ENCODE data around the gene GPC3. TPM values are rescaled to one million over a fixed set of nuclear protein-coding genes. Genes with fewer than 3 reads are reported as not detected.

The GPC3 gene
- polyA plus RNA-seq, 3 donors: not detected

DNA sequence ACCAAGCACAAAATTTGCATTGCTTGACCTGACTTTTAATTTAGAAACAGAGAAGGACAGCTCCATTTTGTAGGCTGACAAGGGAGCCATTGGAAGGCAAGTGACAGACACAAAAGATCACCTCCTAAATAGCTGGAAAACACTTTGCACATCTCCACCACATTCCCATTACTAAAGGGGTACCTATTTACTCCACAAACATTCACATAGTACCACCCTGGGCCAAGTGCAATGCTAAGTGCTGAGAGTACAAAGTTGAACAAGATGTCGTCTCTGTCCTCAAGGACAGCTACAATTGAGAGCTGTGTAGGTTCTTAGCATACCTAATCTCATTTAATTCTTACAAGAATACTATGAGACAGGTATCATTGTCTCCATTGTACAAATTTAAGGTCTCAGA, 417.3 kb downstream of the GPC3 start:
- Histone ChIP-seq H2AFZ (ENCODE audit: insufficient read depth, low read depth, low read length, poor library complexity, severe bottlenecking) (no peak overlapping the region), H4K20me1 (ENCODE audit: insufficient read depth, low read length) (no peaks in the 10 kb centered on the region), H3K27me3 (ENCODE audit: control insufficient read depth in 2 of 2, insufficient read depth in 2 of 2, low read length in 2 of 2) (peaks cover 0 to 2% of the 10 kb centered on the region in 2 donors), H3K9me3 (replicated peaks in 1 of 2; ENCODE audit: control insufficient read depth in 1 of 2, insufficient read depth in 1 of 2, low read length in 2 of 2) (peaks cover 0 to 4% of the 10 kb centered on the region in 2 donors), H3K9ac (ENCODE audit: insufficient read depth, low read length, poor library complexity, severe bottlenecking) (no peak overlapping the region), H3K4me3 (replicated peaks in 1 of 3; ENCODE audit: low read depth in 2 of 3, low read length in 3 of 3) (no peak overlapping the region), H3K79me2 (ENCODE audit: insufficient read depth, low read length) (no peaks in the 10 kb centered on the region), H3K27ac (ENCODE audit: low read depth in 1 of 2, low read length in 2 of 2) (no peak overlapping the region), H3K4me1 (ENCODE audit: control insufficient read depth in 1 of 2, insufficient read depth in 2 of 2, low read length in 2 of 2) (no peaks in the 10 kb centered on the region), H3K4me2 (replicated peaks; ENCODE audit: extremely low read depth, low read length, poor library complexity, severe bottlenecking) (no peak overlapping the region), H3K36me3 (replicated peaks in 1 of 2; ENCODE audit: control insufficient read depth in 1 of 2, insufficient read depth in 2 of 2, low read length in 2 of 2) (no peaks in the 10 kb centered on the region)
- WGBS (ENCODE audit: insufficient coverage): no CpG with 5 or more reads among the region's 1 CpG
- peaks cover 0 to 1% (median 0%) of the 10 kb centered on the region in 3 donors for H3K27me3 Mint-ChIP-seq (ENCODE audit: low read depth in 3 of 3)
- intact Hi-C loops (cut with micrococcal nuclease): no loop called here
- H3K9me3 Mint-ChIP-seq: peaks cover 0 to 13% (median 9%) of the 10 kb centered on the region in 7 donors
- no peaks in the 10 kb centered on the region for H3K4me1 Mint-ChIP-seq
- no peak for DNase-seq
- H3K27ac Mint-ChIP-seq: no peak overlapping the region
- TF ChIP-seq, protein P1, sequence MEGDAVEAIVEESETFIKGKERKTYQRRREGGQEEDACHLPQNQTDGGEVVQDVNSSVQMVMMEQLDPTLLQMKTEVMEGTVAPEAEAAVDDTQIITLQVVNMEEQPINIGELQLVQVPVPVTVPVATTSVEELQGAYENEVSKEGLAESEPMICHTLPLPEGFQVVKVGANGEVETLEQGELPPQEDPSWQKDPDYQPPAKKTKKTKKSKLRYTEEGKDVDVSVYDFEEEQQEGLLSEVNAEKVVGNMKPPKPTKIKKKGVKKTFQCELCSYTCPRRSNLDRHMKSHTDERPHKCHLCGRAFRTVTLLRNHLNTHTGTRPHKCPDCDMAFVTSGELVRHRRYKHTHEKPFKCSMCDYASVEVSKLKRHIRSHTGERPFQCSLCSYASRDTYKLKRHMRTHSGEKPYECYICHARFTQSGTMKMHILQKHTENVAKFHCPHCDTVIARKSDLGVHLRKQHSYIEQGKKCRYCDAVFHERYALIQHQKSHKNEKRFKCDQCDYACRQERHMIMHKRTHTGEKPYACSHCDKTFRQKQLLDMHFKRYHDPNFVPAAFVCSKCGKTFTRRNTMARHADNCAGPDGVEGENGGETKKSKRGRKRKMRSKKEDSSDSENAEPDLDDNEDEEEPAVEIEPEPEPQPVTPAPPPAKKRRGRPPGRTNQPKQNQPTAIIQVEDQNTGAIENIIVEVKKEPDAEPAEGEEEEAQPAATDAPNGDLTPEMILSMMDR (IDR thresholded peaks at IDR 0.05): no peak
- H3K36me3 Mint-ChIP-seq: no peaks in the 10 kb centered on the region
- H3K4me3 Mint-ChIP-seq: no peak overlapping the region

DNA sequence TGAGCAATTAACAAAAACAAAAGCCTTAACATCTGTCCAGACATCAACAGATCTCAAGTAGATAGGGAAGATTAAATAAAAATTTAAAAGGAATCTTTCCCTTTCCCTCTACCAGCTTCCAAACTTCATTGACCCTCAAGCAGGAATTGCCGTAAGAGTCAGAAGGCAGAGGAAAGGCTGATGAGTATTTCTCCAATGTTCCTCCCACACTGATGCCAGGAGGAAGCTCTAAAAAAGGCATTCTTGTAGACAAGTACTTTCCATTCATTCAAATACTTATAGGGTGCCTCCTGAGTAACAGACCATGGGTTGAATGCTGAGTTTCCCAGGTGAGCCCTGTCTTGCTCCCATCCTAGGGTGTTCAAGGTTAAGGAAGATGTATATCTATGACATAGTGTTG, 418.5 kb downstream of the GPC3 start:
- H3K36me3 Mint-ChIP-seq: no peaks in the 10 kb centered on the region
- Histone ChIP-seq H3K9ac (ENCODE audit: insufficient read depth, low read length, poor library complexity, severe bottlenecking) (no peak overlapping the region), H3K4me1 (ENCODE audit: control insufficient read depth in 1 of 2, insufficient read depth in 2 of 2, low read length in 2 of 2) (no peaks in the 10 kb centered on the region), H3K36me3 (replicated peaks in 1 of 2; ENCODE audit: control insufficient read depth in 1 of 2, insufficient read depth in 2 of 2, low read length in 2 of 2) (no peaks in the 10 kb centered on the region), H3K4me2 (replicated peaks; ENCODE audit: extremely low read depth, low read length, poor library complexity, severe bottlenecking) (no peak overlapping the region), H3K79me2 (ENCODE audit: insufficient read depth, low read length) (no peaks in the 10 kb centered on the region), H3K27me3 (ENCODE audit: control insufficient read depth in 2 of 2, insufficient read depth in 2 of 2, low read length in 2 of 2) (peaks cover 0 to 2% of the 10 kb centered on the region in 2 donors), H3K9me3 (replicated peaks in 1 of 2; ENCODE audit: control insufficient read depth in 1 of 2, insufficient read depth in 1 of 2, low read length in 2 of 2) (no peaks in the 10 kb centered on the region), H4K20me1 (ENCODE audit: insufficient read depth, low read length) (no peaks in the 10 kb centered on the region), H3K4me3 (replicated peaks in 1 of 3; ENCODE audit: low read depth in 2 of 3, low read length in 3 of 3) (no peak overlapping the region), H3K27ac (ENCODE audit: low read depth in 1 of 2, low read length in 2 of 2) (no peak overlapping the region), H2AFZ (ENCODE audit: insufficient read depth, low read depth, low read length, poor library complexity, severe bottlenecking) (no peak overlapping the region)
- TF ChIP-seq, protein P1 (IDR thresholded peaks at IDR 0.05): no peak
- intact Hi-C loops (cut with micrococcal nuclease): no loop called here
- no peak overlapping the region for H3K27ac Mint-ChIP-seq
- peaks cover 0 to 12% (median 1%) of the 10 kb centered on the region in 7 donors for H3K9me3 Mint-ChIP-seq
- H3K4me3 Mint-ChIP-seq: no peak overlapping the region
- H3K27me3 Mint-ChIP-seq (ENCODE audit: low read depth in 3 of 3): no peaks in the 10 kb centered on the region
- H3K4me1 Mint-ChIP-seq: no peaks in the 10 kb centered on the region
- DNase-seq: no peak
- no CpG with 5 or more reads among the region's 1 CpG for WGBS (ENCODE audit: insufficient coverage)
